PFSK-1 (cell line): Measurements from ENCODE around the gene HPCAL4.

Experiments
- FOXP2 ChIP-seq: optimal IDR thresholded peaks from 2 replicates; pipeline ENCODE3; 2011; ENCODE audit warnings: borderline replicate concordance, control low read depth, inconsistent platforms; ENCODE audit not compliant: insufficient read depth; ENCODE audit errors: extremely low read length, extremely low read depth
- POLR2AphosphoS5 ChIP-seq: IDR thresholded peaks from 2 replicates; pipeline ENCODE4 v1.6.1; 2012; ENCODE audit warnings: low read depth, mild to moderate bottlenecking, control low read depth, low read length, moderate library complexity
- REST ChIP-seq, 2 experiments: IDR thresholded peaks; 2 replicates each; pipeline versions ENCODE4 v1.6.1 to v1.8.0; 2011 to 2012; ENCODE audit warnings: low read depth in 2 of 2, low read length in 2 of 2, control low read depth in 1 of 2, inconsistent platforms in 1 of 2, mild to moderate bottlenecking in 1 of 2, moderate library complexity in 1 of 2; ENCODE audit not compliant: insufficient read depth in 1 of 2
- SIN3A ChIP-seq: IDR thresholded peaks from 2 replicates; pipeline ENCODE4 v1.6.1; 2012; ENCODE audit warnings: mild to moderate bottlenecking, low read length, moderate library complexity, borderline replicate concordance; ENCODE audit not compliant: insufficient read depth
- TAF1 ChIP-seq: IDR thresholded peaks from 2 replicates; pipeline ENCODE4 v1.6.1; 2012; ENCODE audit warnings: low read length, control low read depth, borderline replicate concordance; ENCODE audit not compliant: insufficient read depth

The HPCAL4 gene

GRCh38 chr1:39687243-39687642, 4.0 kb downstream of the HPCAL4 start:
- TF ChIP-seq POLR2AphosphoS5 (no peak), TAF1 (no peak), FOXP2 (no peak), REST (IDR thresholded peaks at IDR 0.05; ENCODE audit: insufficient read depth in 1 of 2, low read depth in 2 of 2, low read length in 2 of 2) (no peak), SIN3A (no peak)

- TF ChIP-seq SIN3A, result no peak
- TF ChIP-seq FOXP2, result no peak
- no peak for TF ChIP-seq TAF1
- no peak for TF ChIP-seq REST (IDR thresholded peaks at IDR 0.05; ENCODE audit: insufficient read depth in 1 of 2, low read depth in 2 of 2, low read length in 2 of 2)
- no peak for TF ChIP-seq POLR2AphosphoS5
Observed at GRCh38 chr1:39685071-39685470, 6.2 kb downstream of the HPCAL4 start.

DNA sequence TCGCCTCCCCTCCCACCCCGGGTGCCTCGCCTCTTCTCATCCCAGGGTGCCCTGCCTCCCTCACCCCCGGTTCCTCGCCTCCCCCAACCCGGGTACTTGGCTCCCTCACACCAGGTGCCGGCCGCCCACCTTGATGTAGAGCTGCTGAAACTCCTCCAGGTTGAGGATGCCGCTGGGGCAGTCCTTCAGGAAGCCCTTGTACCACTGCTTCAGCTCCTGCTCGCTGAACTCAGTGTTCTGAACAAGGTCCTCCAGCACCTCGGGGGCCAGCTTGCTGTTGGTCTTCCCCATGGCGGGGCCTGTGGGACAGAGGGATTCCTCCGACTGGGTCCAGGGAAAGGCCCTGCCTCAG, 6.9 kb downstream of the HPCAL4 start:
- TF ChIP-seq SIN3A, result no peak
- TF ChIP-seq REST (IDR thresholded peaks at IDR 0.05; ENCODE audit: insufficient read depth in 1 of 2, low read depth in 2 of 2, low read length in 2 of 2), result no peak
- no peak for TF ChIP-seq POLR2AphosphoS5
- TF ChIP-seq TAF1, result no peak
- no peak for TF ChIP-seq FOXP2

DNA sequence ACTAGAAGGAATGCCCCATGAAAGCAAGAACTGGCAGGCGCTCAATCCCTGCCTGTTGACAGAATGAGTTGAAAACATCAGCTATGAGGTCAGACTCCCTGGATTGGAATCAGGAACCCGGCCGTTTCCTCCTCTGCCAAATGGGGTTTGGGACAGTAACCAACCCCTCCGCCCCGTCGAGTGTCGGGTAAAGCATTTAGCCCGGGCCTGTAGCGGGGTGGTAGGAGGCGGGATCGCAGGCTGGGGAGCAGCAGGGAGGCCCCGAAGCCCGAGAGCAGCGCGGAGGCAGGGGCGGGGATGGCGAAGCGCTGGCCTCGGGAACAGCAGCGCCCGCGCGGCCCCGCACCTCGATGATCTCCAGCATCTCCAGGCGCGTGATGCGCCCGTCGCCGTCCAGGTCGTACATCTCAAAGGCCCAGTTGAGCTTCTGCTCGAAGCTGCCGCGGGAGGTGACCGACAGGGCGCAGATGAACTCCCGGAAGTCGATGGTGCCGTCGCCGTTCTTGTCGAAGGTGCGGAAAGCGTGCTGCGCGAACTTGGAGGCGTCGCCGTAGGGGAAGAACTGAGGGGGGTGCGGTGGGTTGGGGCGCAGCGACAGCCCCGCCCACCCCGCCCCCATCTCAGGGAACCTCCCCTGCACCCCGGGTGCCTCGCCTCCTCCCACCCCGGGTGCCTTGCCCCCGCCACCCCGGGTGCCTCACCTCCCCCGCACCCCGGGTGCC, 7.5 kb downstream of the HPCAL4 start:
- TF ChIP-seq POLR2AphosphoS5 (no peak), TAF1 (no peak), SIN3A (no peak), FOXP2 (no peak), REST (IDR thresholded peaks at IDR 0.05; ENCODE audit: insufficient read depth in 1 of 2, low read depth in 2 of 2, low read length in 2 of 2) (no peak)

DNA sequence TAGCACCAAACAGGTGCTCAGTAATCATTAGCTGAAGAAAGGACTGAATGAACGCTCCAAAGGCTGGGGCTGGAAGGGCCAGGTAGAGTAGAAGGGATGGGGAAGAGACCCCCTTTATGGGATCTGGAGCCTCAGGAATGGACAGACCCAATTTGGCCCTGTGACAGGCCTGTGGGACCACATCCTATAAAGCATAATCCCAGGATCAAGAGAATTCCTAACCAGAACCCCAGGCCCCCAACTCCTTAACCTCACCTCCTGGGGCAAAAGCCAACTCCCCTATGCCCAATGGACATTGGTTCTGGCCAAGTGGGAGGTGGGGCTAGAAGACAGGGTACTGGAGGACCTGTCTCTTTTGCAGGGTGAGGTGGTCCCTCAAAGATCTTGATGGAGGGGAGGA, 9.2 kb downstream of the HPCAL4 start:
- TF ChIP-seq POLR2AphosphoS5, result no peak
- TF ChIP-seq FOXP2, result no peak
- TF ChIP-seq REST (IDR thresholded peaks at IDR 0.05; ENCODE audit: insufficient read depth in 1 of 2, low read depth in 2 of 2, low read length in 2 of 2), result no peak
- TF ChIP-seq TAF1, result no peak
- TF ChIP-seq SIN3A, result no peak
